Liver (tissue), 9 donors: ENCODE data around the gene CACFD1. TPM values are rescaled to one million over a fixed set of nuclear protein-coding genes. Genes with fewer than 3 reads are reported as not detected.

ENCODE experiments used
- DNase-seq: peaks from one replicate; pipeline ENCODE4 v3.0.0-alpha.2; 2017; ENCODE audit warnings: low spot score
- H3K27ac ChIP-seq, 2 donors: one replicate each; pipeline ENCODE4 v1.7.0; 2013; ENCODE audit warnings: inconsistent platforms in 2 of 2, low read length in 2 of 2, control low read depth in 1 of 2, low read depth in 1 of 2, mild to moderate bottlenecking in 1 of 2
- H3K27me3 ChIP-seq, 4 donors: one replicate each; pipeline versions ENCODE4 v1.6.1 to v1.7.0; 2013; ENCODE audit warnings: low read length in 3 of 4, inconsistent platforms in 1 of 4, mild to moderate bottlenecking in 1 of 4, moderate library complexity in 1 of 4; ENCODE audit not compliant: control insufficient read depth in 4 of 4, insufficient read depth in 4 of 4
- H3K36me3 ChIP-seq, 4 donors: one replicate each; pipeline versions ENCODE4 v1.6.1 to v1.7.0; 2013; ENCODE audit warnings: low read length in 3 of 4, mild to moderate bottlenecking in 3 of 4, low read depth in 1 of 4, moderate library complexity in 1 of 4; ENCODE audit not compliant: control insufficient read depth in 4 of 4, insufficient read depth in 3 of 4
- H3K4me1 ChIP-seq, 4 donors: one replicate each; pipeline versions ENCODE4 v1.6.1 to v1.7.0; 2013; ENCODE audit warnings: low read length in 3 of 4, mild to moderate bottlenecking in 3 of 4, moderate library complexity in 1 of 4; ENCODE audit not compliant: control insufficient read depth in 4 of 4, insufficient read depth in 4 of 4
- H3K4me3 ChIP-seq, 3 donors: one replicate each; pipeline versions ENCODE4 v1.6.1 to v1.7.0; 2013; ENCODE audit warnings: low read length in 3 of 3, control low read depth in 1 of 3, low read depth in 1 of 3, mild to moderate bottlenecking in 1 of 3
- H3K9ac ChIP-seq, 2 donors: one replicate each; pipeline ENCODE4 v1.7.0; 2013; ENCODE audit warnings: low read length in 2 of 2, mild to moderate bottlenecking in 2 of 2, moderate library complexity in 2 of 2, control low read depth in 1 of 2, low read depth in 1 of 2
- H3K9me3 ChIP-seq, 4 donors: one replicate each; pipeline versions ENCODE4 v1.6.1 to v1.7.0; 2013; ENCODE audit warnings: low read length in 3 of 4; ENCODE audit not compliant: control insufficient read depth in 4 of 4
- FOXA1 ChIP-seq: IDR thresholded peaks from 2 replicates; pipeline ENCODE4 v1.6.1; 2016; ENCODE audit warnings: antibody characterized with exemption
- FOXA2 ChIP-seq: IDR thresholded peaks from 2 replicates; pipeline ENCODE4 v1.6.1; 2016; ENCODE audit warnings: antibody characterized with exemption
- GABPA ChIP-seq, 2 donors: IDR thresholded peaks in 1 of 2; conservative IDR thresholded peaks in 1 of 2; 2 replicates each; pipeline ENCODE4 v1.6.1; 2016; ENCODE audit warnings: antibody characterized with exemption in 2 of 2, mild to moderate bottlenecking in 1 of 2, moderate library complexity in 1 of 2
- HNF4A ChIP-seq, 2 donors: conservative IDR thresholded peaks; 2 replicates each; pipeline ENCODE4 v1.6.1; 2016; ENCODE audit warnings: antibody characterized with exemption in 2 of 2, mild to moderate bottlenecking in 2 of 2
- HNF4G ChIP-seq: IDR thresholded peaks from 2 replicates; pipeline ENCODE4 v1.6.1; 2016; ENCODE audit warnings: antibody characterized with exemption
- JUND ChIP-seq, 2 donors: IDR thresholded peaks; 2 replicates each; pipeline ENCODE4 v1.6.1; 2016; ENCODE audit warnings: antibody characterized with exemption in 2 of 2
- MAX ChIP-seq: IDR thresholded peaks from 2 replicates; pipeline ENCODE4 v1.6.1; 2016; ENCODE audit warnings: antibody characterized with exemption
- NR2F2 ChIP-seq: IDR thresholded peaks from 2 replicates; pipeline ENCODE4 v1.6.1; 2016; ENCODE audit warnings: antibody characterized with exemption
- RAD21 ChIP-seq, 2 donors: IDR thresholded peaks; 2 replicates each; pipeline ENCODE4 v1.6.1; 2016; ENCODE audit warnings: antibody characterized with exemption in 2 of 2, mild to moderate bottlenecking in 2 of 2
- RXRA ChIP-seq, 2 donors: IDR thresholded peaks; 2 replicates each; pipeline ENCODE4 v1.6.1; 2017 to 2018; ENCODE audit warnings: antibody characterized with exemption in 2 of 2, mild to moderate bottlenecking in 1 of 2
- SP1 ChIP-seq: IDR thresholded peaks from 2 replicates; pipeline ENCODE4 v1.6.1; 2018; ENCODE audit warnings: antibody characterized with exemption, mild to moderate bottlenecking
- YY1 ChIP-seq: IDR thresholded peaks from 2 replicates; pipeline ENCODE4 v1.6.1; 2016; ENCODE audit warnings: antibody characterized with exemption, mild to moderate bottlenecking
- WGBS: extraction: QIAGEN DNeasy Blood & Tissue Kit; methylation state at CpG from one replicate; pipeline ENCODE4 v1.1.7; 2013; 5-methylcytosine and 5-hydroxymethylcytosine counted together
- polyA plus RNA-seq, 2 donors: library from polyadenylated mRNA; stranded (reverse) in 1 of 2; unstranded in 1 of 2; fragments of 200-250 nt in 1 of 2; fragments of >200 nt in 1 of 2; fragmentation: Nextera tagmentation in 1 of 2; extraction: Ambion mirVana in 1 of 2; gene quantifications; one replicate each; pipeline versions ENCODE4 v1.2.1 to v1.2.3, GENCODE V29; 2013 to 2015
- total RNA-seq, 2 donors: library from RNA; depleted of rRNA; stranded (reverse); fragments of >200 nt; gene quantifications; one replicate each; pipeline ENCODE4 v1.2.3, GENCODE V29; 2014
- TF ChIP-seq, protein P1 (sequence below): IDR thresholded peaks from 2 replicates; pipeline ENCODE4 v1.6.1; 2016; ENCODE audit warnings: antibody characterized with exemption
- TF ChIP-seq, protein P2 (sequence below): fragments of 150-350 bp; IDR thresholded peaks from 2 replicates; pipeline ENCODE4 v1.5.1; 2017; ENCODE audit warnings: improper control_type of control experiment, low read depth, low read length; ENCODE audit not compliant: missing input control
- donor health status: healthy.
- donor health status: healthy.
- donor health status: healthy.
- donor health status: healthy.
- donor health status: healthy.

CACFD1 gene
- total and polyA plus RNA-seq, 4 donors: 10.1 to 34.5 (median 26.4) TPM

DNA sequence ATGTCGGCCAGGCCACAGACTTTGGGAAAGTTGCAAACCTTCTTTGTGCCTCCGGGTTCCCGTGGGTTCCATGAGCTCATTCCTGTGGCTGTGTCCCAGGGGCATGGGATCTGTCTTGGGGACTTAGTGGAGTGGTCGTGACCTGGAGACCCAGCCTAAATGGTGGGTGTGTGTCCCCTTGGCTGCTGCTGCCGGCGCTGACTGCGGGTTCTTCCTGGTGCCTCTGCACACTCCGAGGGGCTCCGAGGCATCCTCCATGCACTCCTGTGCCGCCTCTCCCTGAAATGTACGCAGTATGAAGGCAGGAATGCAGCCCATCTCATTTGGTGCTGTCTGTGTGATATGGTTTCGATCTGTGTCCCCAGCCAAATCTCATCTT is 40.1 kb downstream of the CACFD1 start:
- Histone ChIP-seq H3K9me3 (peaks cover 0 to 9% (median 1%) of the 10 kb centered on the region in 4 donors), H3K4me1 (peaks cover 3 to 23% (median 12%) of the 10 kb centered on the region in 4 donors), H3K36me3 (no peaks in the 10 kb centered on the region), H3K27me3 (no peaks in the 10 kb centered on the region), H3K27ac (peak overlapping the region; percentile 35 to 38), H3K9ac (no peak overlapping the region), H3K4me3 (no peak overlapping the region)
- DNase-seq: no peak
- TF ChIP-seq FOXA2 (no peak), NR2F2 (no peak), MAX (no peak), GABPA (IDR thresholded peaks at IDR 0.05 in 1 of 2, conservative IDR thresholded peaks at IDR 0.05 in 1 of 2) (no peak), RXRA (IDR thresholded peaks at IDR 0.05) (no peak), SP1 (no peak), HNF4A (conservative IDR thresholded peaks at IDR 0.05) (no peak)
- TF ChIP-seq, protein P1, sequence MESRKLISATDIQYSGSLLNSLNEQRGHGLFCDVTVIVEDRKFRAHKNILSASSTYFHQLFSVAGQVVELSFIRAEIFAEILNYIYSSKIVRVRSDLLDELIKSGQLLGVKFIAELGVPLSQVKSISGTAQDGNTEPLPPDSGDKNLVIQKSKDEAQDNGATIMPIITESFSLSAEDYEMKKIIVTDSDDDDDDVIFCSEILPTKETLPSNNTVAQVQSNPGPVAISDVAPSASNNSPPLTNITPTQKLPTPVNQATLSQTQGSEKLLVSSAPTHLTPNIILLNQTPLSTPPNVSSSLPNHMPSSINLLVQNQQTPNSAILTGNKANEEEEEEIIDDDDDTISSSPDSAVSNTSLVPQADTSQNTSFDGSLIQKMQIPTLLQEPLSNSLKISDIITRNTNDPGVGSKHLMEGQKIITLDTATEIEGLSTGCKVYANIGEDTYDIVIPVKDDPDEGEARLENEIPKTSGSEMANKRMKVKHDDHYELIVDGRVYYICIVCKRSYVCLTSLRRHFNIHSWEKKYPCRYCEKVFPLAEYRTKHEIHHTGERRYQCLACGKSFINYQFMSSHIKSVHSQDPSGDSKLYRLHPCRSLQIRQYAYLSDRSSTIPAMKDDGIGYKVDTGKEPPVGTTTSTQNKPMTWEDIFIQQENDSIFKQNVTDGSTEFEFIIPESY: no peak
- 83% methylated on average over 12 of the region's 12 CpGs for WGBS

GRCh38 chr9:133502112-133502511 is 42.3 kb downstream of the CACFD1 start:
- no peak for DNase-seq
- peaks cover 0 to 9% (median 1%) of the 10 kb centered on the region in 4 donors for H3K9me3 ChIP-seq
- peaks cover 7 to 35% (median 21%) of the 10 kb centered on the region in 4 donors for H3K4me1 ChIP-seq
- H3K27me3 ChIP-seq: no peaks in the 10 kb centered on the region
- no peaks in the 10 kb centered on the region for H3K36me3 ChIP-seq
- no peak overlapping the region for H3K9ac ChIP-seq
- TF ChIP-seq, protein P1: no peak
- TF ChIP-seq FOXA2: no peak
- TF ChIP-seq JUND (IDR thresholded peaks at IDR 0.05): no peak
- no peak for TF ChIP-seq RAD21 (IDR thresholded peaks at IDR 0.05)
- TF ChIP-seq HNF4G: no peak
- 97% methylated on average over 1 of the region's 1 CpG for WGBS
- no peak overlapping the region for H3K27ac ChIP-seq
- no peak overlapping the region for H3K4me3 ChIP-seq

GRCh38 chr9:133505186-133505830 is 45.5 kb downstream of the CACFD1 start:
- 94% methylated on average over 13 of the region's 13 CpGs for WGBS
- Histone ChIP-seq H3K9ac (no peak overlapping the region), H3K27ac (no peak overlapping the region)
- TF ChIP-seq, protein P2, sequence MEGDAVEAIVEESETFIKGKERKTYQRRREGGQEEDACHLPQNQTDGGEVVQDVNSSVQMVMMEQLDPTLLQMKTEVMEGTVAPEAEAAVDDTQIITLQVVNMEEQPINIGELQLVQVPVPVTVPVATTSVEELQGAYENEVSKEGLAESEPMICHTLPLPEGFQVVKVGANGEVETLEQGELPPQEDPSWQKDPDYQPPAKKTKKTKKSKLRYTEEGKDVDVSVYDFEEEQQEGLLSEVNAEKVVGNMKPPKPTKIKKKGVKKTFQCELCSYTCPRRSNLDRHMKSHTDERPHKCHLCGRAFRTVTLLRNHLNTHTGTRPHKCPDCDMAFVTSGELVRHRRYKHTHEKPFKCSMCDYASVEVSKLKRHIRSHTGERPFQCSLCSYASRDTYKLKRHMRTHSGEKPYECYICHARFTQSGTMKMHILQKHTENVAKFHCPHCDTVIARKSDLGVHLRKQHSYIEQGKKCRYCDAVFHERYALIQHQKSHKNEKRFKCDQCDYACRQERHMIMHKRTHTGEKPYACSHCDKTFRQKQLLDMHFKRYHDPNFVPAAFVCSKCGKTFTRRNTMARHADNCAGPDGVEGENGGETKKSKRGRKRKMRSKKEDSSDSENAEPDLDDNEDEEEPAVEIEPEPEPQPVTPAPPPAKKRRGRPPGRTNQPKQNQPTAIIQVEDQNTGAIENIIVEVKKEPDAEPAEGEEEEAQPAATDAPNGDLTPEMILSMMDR: no peak
- no peak for TF ChIP-seq YY1
- no peak for TF ChIP-seq GABPA (IDR thresholded peaks at IDR 0.05 in 1 of 2, conservative IDR thresholded peaks at IDR 0.05 in 1 of 2)
- TF ChIP-seq FOXA1: no peak
- no peak for TF ChIP-seq RAD21 (IDR thresholded peaks at IDR 0.05)
- TF ChIP-seq, protein P1: no peak
- no peak for TF ChIP-seq SP1
- no peak for TF ChIP-seq MAX

More at GRCh38 chr9:133505186-133505830, 45.5 kb downstream of the CACFD1 start:
- no peaks in the 10 kb centered on the region for H3K36me3 ChIP-seq
- H3K9me3 ChIP-seq: peaks cover 0 to 9% (median 1%) of the 10 kb centered on the region in 4 donors
- peaks cover 14 to 36% (median 24%) of the 10 kb centered on the region in 4 donors for H3K4me1 ChIP-seq
- no peaks in the 10 kb centered on the region for H3K27me3 ChIP-seq
- no peak overlapping the region for H3K4me3 ChIP-seq
- DNase-seq: no peak
